GM23338 (cell line): Measurements from ENCODE around the gene IER2. TPM values are rescaled to one million over a fixed set of nuclear protein-coding genes. Genes with fewer than 3 reads are reported as not detected.

ENCODE experiments used
- ATAC-seq: fragments of 200-7000 bp; cut with Tn5 transposase; 3 replicates; pipeline ENCODE4 v1.9.1; 2020
- DNase-seq: peaks from one replicate; pipeline ENCODE4 v3.0.0-alpha.2; 2015; ENCODE audit warnings: low spot score
- H2AFZ ChIP-seq: fragments of 200-600 bp; sonication (generic); 2 replicates; pipeline ENCODE4 v1.8.0; 2016; ENCODE audit warnings: antibody characterized with exemption, mild to moderate bottlenecking, moderate library complexity
- H3F3A ChIP-seq: fragments of 200-600 bp; sonication (generic); replicated peaks from 2 replicates; pipeline ENCODE4 v1.8.0; 2017; ENCODE audit warnings: antibody characterized with exemption, mixed run types, low read depth
- H3K27ac ChIP-seq: fragments of 200-600 bp; sonication (generic); 2 replicates; pipeline ENCODE4 v1.6.1; 2016; ENCODE audit warnings: low read depth
- H3K27me3 ChIP-seq: fragments of 200-600 bp; sonication (generic); 2 replicates; pipeline ENCODE4 v1.8.0; 2016; ENCODE audit warnings: mild to moderate bottlenecking, mixed run types, moderate library complexity; ENCODE audit not compliant: insufficient read depth
- H3K36me3 ChIP-seq: fragments of 200-600 bp; sonication (generic); 2 replicates; pipeline ENCODE4 v1.8.0; 2016; ENCODE audit warnings: mild to moderate bottlenecking; ENCODE audit not compliant: insufficient read depth
- H3K4me1 ChIP-seq: fragments of 200-600 bp; sonication (generic); 2 replicates; pipeline ENCODE4 v1.8.0; 2016; ENCODE audit warnings: mild to moderate bottlenecking, moderate library complexity; ENCODE audit not compliant: insufficient read depth
- H3K4me2 ChIP-seq: fragments of 200-600 bp; sonication (generic); 2 replicates; pipeline ENCODE4 v1.7.1; 2017; ENCODE audit warnings: mixed run types
- H3K4me3 ChIP-seq: fragments of 200-600 bp; sonication (generic); 2 replicates; pipeline ENCODE4 v1.6.1; 2016; ENCODE audit warnings: mixed run types
- H3K79me2 ChIP-seq: fragments of 200-600 bp; sonication (generic); replicated peaks from 2 replicates; pipeline ENCODE4 v1.8.0; 2017; ENCODE audit warnings: mild to moderate bottlenecking; ENCODE audit not compliant: insufficient read depth
- H3K9me2 ChIP-seq: fragments of 200-600 bp; sonication (generic); 2 replicates; pipeline ENCODE4 v1.8.0; 2017; ENCODE audit not compliant: insufficient read depth
- H4K20me1 ChIP-seq: fragments of 200-600 bp; sonication (generic); replicated peaks from 2 replicates; pipeline ENCODE4 v1.8.0; 2017; ENCODE audit warnings: mild to moderate bottlenecking; ENCODE audit not compliant: insufficient read depth
- H3K27ac Mint-ChIP-seq: 2 replicates; pipeline ENCODE4 v1.8.0; 2020; ENCODE audit warnings: inconsistent platforms, mild to moderate bottlenecking, moderate library complexity, mixed read lengths
- H3K27me3 Mint-ChIP-seq: 3 replicates; pipeline ENCODE4 v1.8.0; 2022; ENCODE audit warnings: low read depth, mild to moderate bottlenecking, moderate library complexity, mixed read lengths, inconsistent platforms; ENCODE audit not compliant: insufficient read depth, poor library complexity
- H3K36me3 Mint-ChIP-seq: 3 replicates; pipeline ENCODE4 v1.8.0; 2021; ENCODE audit warnings: low read depth, mild to moderate bottlenecking, inconsistent platforms, moderate library complexity, mixed read lengths
- H3K4me1 Mint-ChIP-seq: 3 replicates; pipeline ENCODE4 v1.8.0; 2020; ENCODE audit warnings: mild to moderate bottlenecking, inconsistent platforms, mixed read lengths
- H3K4me3 Mint-ChIP-seq: 3 replicates; pipeline ENCODE4 v1.8.0; 2021; ENCODE audit warnings: moderate library complexity, mild to moderate bottlenecking, inconsistent platforms, mixed read lengths
- H3K9me3 Mint-ChIP-seq: 3 replicates; pipeline ENCODE4 v1.8.0; 2020; ENCODE audit warnings: moderate library complexity, mild to moderate bottlenecking, inconsistent platforms, mixed read lengths
- CREB1 ChIP-seq: fragments of 250-450 bp; sonication (Bioruptor Pico); IDR thresholded peaks from 2 replicates; pipeline ENCODE4 v1.5.0; 2020; ENCODE audit warnings: low read depth, mild to moderate bottlenecking, moderate library complexity
- CTCF ChIP-seq, 2 experiments: fragments of 200-600 bp in 1 of 2; sonication (generic) in 1 of 2; conservative IDR thresholded peaks; 2 replicates each; pipeline versions ENCODE4 v1.5.1 to v1.6.1; 2016 to 2017; ENCODE audit warnings: antibody characterized with exemption in 2 of 2, low read depth in 2 of 2, mild to moderate bottlenecking in 2 of 2, moderate library complexity in 1 of 2
- ETS1 ChIP-seq: IDR thresholded peaks from 2 replicates; pipeline ENCODE4 v1.6.1; 2016; ENCODE audit warnings: antibody characterized with exemption
- EZH2 ChIP-seq: fragments of 200-600 bp; sonication (generic); IDR thresholded peaks from one replicate; pipeline ENCODE4 v1.8.0; 2017; ENCODE audit warnings: antibody characterized with exemption, mild to moderate bottlenecking, low read depth; ENCODE audit not compliant: unreplicated experiment
- EZH2phosphoT487 ChIP-seq: fragments of 200-600 bp; sonication (generic); IDR thresholded peaks from one replicate; pipeline ENCODE4 v1.8.1; 2018; ENCODE audit warnings: antibody characterized with exemption; ENCODE audit not compliant: unreplicated experiment
- JUNB ChIP-seq: IDR thresholded peaks from one replicate; pipeline ENCODE4 v1.6.1; 2016; ENCODE audit warnings: antibody characterized with exemption; ENCODE audit not compliant: unreplicated experiment
- NANOG ChIP-seq: IDR thresholded peaks from 2 replicates; pipeline ENCODE4 v1.6.1; 2016; ENCODE audit warnings: antibody characterized with exemption, borderline replicate concordance
- POLR2AphosphoS5 ChIP-seq: IDR thresholded peaks from 2 replicates; pipeline ENCODE4 v1.6.1; 2016; ENCODE audit warnings: antibody characterized with exemption, low read depth
- REST ChIP-seq: IDR thresholded peaks from one replicate; pipeline ENCODE4 v1.6.1; 2018; ENCODE audit warnings: antibody characterized with exemption; ENCODE audit not compliant: unreplicated experiment
- STAT1 ChIP-seq: IDR thresholded peaks from one replicate; pipeline ENCODE4 v1.6.1; 2016; ENCODE audit warnings: antibody characterized with exemption; ENCODE audit not compliant: unreplicated experiment
- ZNF114 ChIP-seq: fragments of 250-450 bp; sonication (Bioruptor Pico); IDR thresholded peaks from 2 replicates; pipeline ENCODE4 v1.5.0; 2020; ENCODE audit warnings: mild to moderate bottlenecking, moderate library complexity
- ZNF331 ChIP-seq: fragments of 250-450 bp; sonication (Bioruptor Pico); IDR thresholded peaks from 2 replicates; pipeline ENCODE4 v1.5.0; 2020; ENCODE audit warnings: low read depth, mild to moderate bottlenecking, moderate library complexity
- ZNF462 ChIP-seq: fragments of 250-450 bp; sonication (Bioruptor Pico); IDR thresholded peaks from 2 replicates; pipeline ENCODE4 v1.5.0; 2020; ENCODE audit warnings: mild to moderate bottlenecking, moderate library complexity
- polyA plus RNA-seq: library from polyadenylated mRNA; unstranded; fragments of >200 nt; fragmentation: Nextera tagmentation; extraction: Ambion mirVana; gene quantifications from 2 replicates; pipeline ENCODE4 v1.2.1, GENCODE V29; 2016
- total RNA-seq: library from RNA; depleted of rRNA; stranded (reverse); fragments of >200 nt; shearing (Covaris generic); gene quantifications from 2 replicates; pipeline ENCODE4 v1.2.3, GENCODE V29; 2014

Gene IER2
- total and polyA plus RNA-seq, 2 experiments from 2014 or later: 124 to 191 TPM

GRCh38 chr19:13171146-13171545 lies 20.9 kb downstream of the IER2 start:
- H3K27me3 Mint-ChIP-seq: peaks cover 3% of the 10 kb centered on the region
- no peaks in the 10 kb centered on the region for H3K27me3 ChIP-seq
- no peak overlapping the region for H3K4me3 Mint-ChIP-seq
- no peaks in the 10 kb centered on the region for H3K9me2 ChIP-seq
- no peak overlapping the region for H3K27ac Mint-ChIP-seq
- TF ChIP-seq EZH2: no peak
- no peak for TF ChIP-seq NANOG
- no peak for TF ChIP-seq POLR2AphosphoS5
- TF ChIP-seq ZNF114: no peak
- no peak for TF ChIP-seq CTCF (conservative IDR thresholded peaks at IDR 0.05; ENCODE audit: low read depth in 2 of 2)
- no peak for TF ChIP-seq ETS1
- TF ChIP-seq ZNF331 (CRISPR knock-in tag): no peak
- TF ChIP-seq STAT1: no peak
- TF ChIP-seq EZH2phosphoT487: no peak
- no peak for TF ChIP-seq CREB1 (CRISPR knock-in tag)
- no peak for TF ChIP-seq JUNB
- TF ChIP-seq REST: no peak
- no peak for TF ChIP-seq ZNF462 (CRISPR knock-in tag)
- ATAC-seq (no peak), DNase-seq (no peak)
- no peak overlapping the region for H3K4me3 ChIP-seq
- peaks cover 30% of the 10 kb centered on the region for H3K4me1 Mint-ChIP-seq
- no peaks in the 10 kb centered on the region for H3K36me3 ChIP-seq
- H3K9me3 Mint-ChIP-seq: peaks cover 3% of the 10 kb centered on the region; the same call in 1 of the 3 replicates
- H3K4me1 ChIP-seq: peaks cover 32% of the 10 kb centered on the region
- no peak overlapping the region for H3K27ac ChIP-seq
- H4K20me1 ChIP-seq: no peaks in the 10 kb centered on the region
- H3K4me2 ChIP-seq: no peak overlapping the region
- H3F3A ChIP-seq: peaks cover 16% of the 10 kb centered on the region; the same call in 1 of the 2 replicates
- no peak overlapping the region for H2AFZ ChIP-seq
- H3K79me2 ChIP-seq: peaks cover 10% of the 10 kb centered on the region
- H3K36me3 Mint-ChIP-seq: peaks cover 19% of the 10 kb centered on the region
